SK-N-SH (cell line): Measurements from ENCODE around the gene NAP1L1. TPM values are rescaled to one million over a fixed set of nuclear protein-coding genes. Genes with fewer than 3 reads are reported as not detected.
A peak's percentile ranks its signal among the peaks of the same experiment; 100 is the strongest.

Experiments used
- CTCF ChIA-PET: fragments of 300-600, 350-600 bp; formaldehyde crosslinking; extraction: SDS; loops from one replicate; lab custom pipeline; 2021; lab: Yijun Ruan, JAX
- POLR2A ChIA-PET: fragments of 350-600 bp; sonication (Branson Sonifier 250); formaldehyde crosslinking; extraction: SDS; loops from one replicate; lab custom pipeline; 2020; ENCODE audit warnings: antibody characterized with exemption, inconsistent platforms; lab: Yijun Ruan, JAX
- DNase-seq: peaks from one replicate; pipeline ENCODE4 v3.0.0; 2012
- H2AFZ ChIP-seq: fragments of 200-600 bp; sonication (generic); 2 replicates; pipeline ENCODE4 v1.8.1; 2016; ENCODE audit warnings: antibody characterized with exemption, mild to moderate bottlenecking, low read depth
- H3F3A ChIP-seq: fragments of 200-600 bp; sonication (generic); replicated peaks from 2 replicates; pipeline ENCODE3; 2016; ENCODE audit warnings: antibody characterized with exemption, mild to moderate bottlenecking; ENCODE audit not compliant: insufficient read depth
- H3K27ac ChIP-seq, 2 experiments: fragments of 200-500 bp in 1 of 2; fragments of 200-600 bp in 1 of 2; sonication (Bioruptor generic) in 1 of 2; sonication (generic), shearing (Covaris generic) in 1 of 2; 2 replicates each; pipeline versions ENCODE4 v1.5.1 to v1.6.1; 2014 to 2016; ENCODE audit warnings: low read depth in 2 of 2, inconsistent platforms in 1 of 2, low read length in 1 of 2, mild to moderate bottlenecking in 1 of 2, mixed read lengths in 1 of 2
- H3K27me3 ChIP-seq: fragments of 200-600 bp; sonication (generic), shearing (Covaris generic); 2 replicates; pipeline ENCODE4 v1.6.1; 2016; ENCODE audit warnings: mixed run types; ENCODE audit not compliant: insufficient read depth
- H3K36me3 ChIP-seq, 2 experiments: fragments of 200-500 bp in 1 of 2; fragments of 200-600 bp in 1 of 2; sonication (Bioruptor generic) in 1 of 2; sonication (generic) in 1 of 2; replicated peaks in 1 of 2; 2 replicates each; pipeline versions ENCODE3 to v1.5.1; 2014 to 2016; ENCODE audit warnings: low read length in 1 of 2, mild to moderate bottlenecking in 1 of 2; ENCODE audit not compliant: insufficient read depth in 2 of 2, control insufficient read depth in 1 of 2
- H3K4me1 ChIP-seq, 2 experiments: fragments of 200-500 bp in 1 of 2; fragments of 200-600 bp in 1 of 2; sonication (Bioruptor generic) in 1 of 2; sonication (generic), shearing (Covaris generic) in 1 of 2; 2 replicates each; pipeline versions ENCODE4 v1.5.1 to v1.6.1; 2014 to 2016; ENCODE audit warnings: low read depth in 1 of 2, low read length in 1 of 2, mixed run types in 1 of 2; ENCODE audit not compliant: insufficient read depth in 2 of 2, control insufficient read depth in 1 of 2
- H3K4me2 ChIP-seq: fragments of 200-600 bp; sonication (generic), shearing (Covaris generic); 2 replicates; pipeline ENCODE4 v1.6.1; 2017; ENCODE audit warnings: mixed run types
- H3K4me3 ChIP-seq, 2 experiments: fragments of 200-500 bp in 1 of 2; fragments of 200-600 bp in 1 of 2; sonication (Bioruptor generic) in 1 of 2; sonication (generic), shearing (Covaris generic) in 1 of 2; 2 replicates each; pipeline versions ENCODE4 v1.5.1 to v1.8.1; 2014 to 2016; ENCODE audit warnings: low read depth in 2 of 2, inconsistent platforms in 1 of 2, low read length in 1 of 2, mild to moderate bottlenecking in 1 of 2, mixed read lengths in 1 of 2, moderate library complexity in 1 of 2
- H3K79me2 ChIP-seq: fragments of 200-600 bp; sonication (generic); 2 replicates; pipeline ENCODE4 v1.8.1; 2017; ENCODE audit warnings: mild to moderate bottlenecking; ENCODE audit not compliant: insufficient read depth
- H3K9ac ChIP-seq: fragments of 200-600 bp; sonication (generic); 2 replicates; pipeline ENCODE4 v1.6.1; 2017; ENCODE audit warnings: mixed run types
- H3K9me2 ChIP-seq: fragments of 200-600 bp; sonication (generic); 2 replicates; pipeline ENCODE4 v1.6.1; 2017; ENCODE audit warnings: mixed run types
- H3K9me3 ChIP-seq: fragments of 200-600 bp; sonication (generic); 2 replicates; pipeline ENCODE4 v1.6.1; 2017; ENCODE audit warnings: mixed run types, mild to moderate bottlenecking, moderate library complexity
- H4K20me1 ChIP-seq: fragments of 200-600 bp; sonication (generic); 2 replicates; pipeline ENCODE4 v1.6.1; 2017; ENCODE audit warnings: mild to moderate bottlenecking, mixed run types; ENCODE audit not compliant: insufficient read depth
- CTCF ChIP-seq: fragments of 200-600 bp; sonication (generic); IDR thresholded peaks from 2 replicates; pipeline ENCODE4 v1.6.1; 2017; ENCODE audit warnings: antibody characterized with exemption, mild to moderate bottlenecking, moderate library complexity
- FOXM1 ChIP-seq: IDR thresholded peaks from 2 replicates; pipeline ENCODE4 v1.4.0; 2012; ENCODE audit warnings: low read depth, mild to moderate bottlenecking
- POLR2AphosphoS5 ChIP-seq: IDR thresholded peaks from 2 replicates; pipeline ENCODE4 v1.6.1; 2012; ENCODE audit warnings: low read depth, low read length
- RAD21 ChIP-seq: IDR thresholded peaks from 2 replicates; pipeline ENCODE4 v1.6.1; 2012; ENCODE audit warnings: mild to moderate bottlenecking, low read length
- RCOR1 ChIP-seq: fragments of 150-350 bp; IDR thresholded peaks from 2 replicates; pipeline ENCODE4 v1.6.1; 2017; ENCODE audit warnings: antibody characterized with exemption, low read length
- REST ChIP-seq: IDR thresholded peaks from 2 replicates; pipeline ENCODE4 v1.6.1; 2012; ENCODE audit warnings: mild to moderate bottlenecking, low read depth, low read length, moderate library complexity
- RXRA ChIP-seq: IDR thresholded peaks from 2 replicates; pipeline ENCODE4 v1.4.0; 2012; ENCODE audit warnings: low read depth, mild to moderate bottlenecking, borderline replicate concordance
- SIN3A ChIP-seq: IDR thresholded peaks from 2 replicates; pipeline ENCODE4 v1.6.1; 2012; ENCODE audit warnings: low read depth, mild to moderate bottlenecking, low read length, moderate library complexity, borderline replicate concordance
- USF1 ChIP-seq: IDR thresholded peaks from 2 replicates; pipeline ENCODE4 v1.4.0; 2012; ENCODE audit warnings: low read depth, borderline replicate concordance
- WGBS: methylation state at CpG from one replicate; pipeline ENCODE4 v1.1.6; 2017; ENCODE audit warnings: low lambda C conversion rate; 5-methylcytosine and 5-hydroxymethylcytosine counted together
- polyA plus RNA-seq, 3 experiments: library from polyadenylated mRNA; depleted of rRNA; stranded (reverse); fragments of >200 nt; gene quantifications; 2 replicates each; pipeline ENCODE4 v1.2.3, GENCODE V29; 2012
- TF ChIP-seq, protein P1 (sequence below): IDR thresholded peaks from 2 replicates; pipeline ENCODE4; 2012

Gene NAP1L1
- polyA plus RNA-seq, 1 of the 3 experiments (the other 2 are of a cell fraction) = 197 TPM

DNA sequence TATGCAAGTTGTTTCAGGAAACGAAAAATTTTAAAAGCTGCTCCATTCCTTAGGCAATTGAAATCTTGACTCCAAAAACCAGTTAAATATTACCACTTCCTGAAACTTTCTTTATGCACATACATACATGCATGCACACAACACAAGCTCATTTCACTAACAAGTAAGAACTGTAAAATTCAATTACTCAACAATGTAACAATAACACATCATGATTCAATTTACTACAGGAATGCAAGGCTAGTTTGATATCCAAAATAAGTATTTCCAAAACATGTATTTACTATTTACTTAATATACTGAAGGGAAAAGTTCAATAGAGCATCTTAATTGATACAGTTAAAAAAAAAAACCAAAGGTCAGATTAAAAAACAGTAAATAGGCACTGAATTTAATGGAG is 19.6 kb downstream of the NAP1L1 start:
- DNase-seq = no peak
- H3K79me2 ChIP-seq = peaks cover 100% of the 10 kb centered on the region
- H4K20me1 ChIP-seq = peaks cover 66% of the 10 kb centered on the region
- H3K4me1 ChIP-seq = peaks cover 0 to 10% of the 10 kb centered on the region in 2 experiments; a peak in 1 of 4 replicates
- no peak overlapping the region for H2AFZ ChIP-seq
- ChIA-PET CTCF (interaction anchor here (0.8 to 1.1 kb wide), 2 partner anchors 26 to 508 kb away, joined by 3 read pairs; no protein-coding TSS in a partner anchor), POLR2A (no interaction called here)
- TF ChIP-seq, protein P1, sequence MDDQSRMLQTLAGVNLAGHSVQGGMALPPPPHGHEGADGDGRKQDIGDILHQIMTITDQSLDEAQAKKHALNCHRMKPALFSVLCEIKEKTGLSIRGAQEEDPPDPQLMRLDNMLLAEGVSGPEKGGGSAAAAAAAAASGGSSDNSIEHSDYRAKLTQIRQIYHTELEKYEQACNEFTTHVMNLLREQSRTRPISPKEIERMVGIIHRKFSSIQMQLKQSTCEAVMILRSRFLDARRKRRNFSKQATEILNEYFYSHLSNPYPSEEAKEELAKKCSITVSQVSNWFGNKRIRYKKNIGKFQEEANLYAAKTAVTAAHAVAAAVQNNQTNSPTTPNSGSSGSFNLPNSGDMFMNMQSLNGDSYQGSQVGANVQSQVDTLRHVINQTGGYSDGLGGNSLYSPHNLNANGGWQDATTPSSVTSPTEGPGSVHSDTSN = no peak
- TF ChIP-seq REST (no peak), POLR2AphosphoS5 (no peak), FOXM1 (no peak), RXRA (no peak), USF1 (no peak), CTCF (no peak), RCOR1 (no peak)
- no peak overlapping the region for H3K27ac ChIP-seq
- no peak overlapping the region for H3K4me2 ChIP-seq
- no peak overlapping the region for H3K4me3 ChIP-seq
- H3K9me2 ChIP-seq = no peaks in the 10 kb centered on the region
- H3K9me3 ChIP-seq = peaks cover 16% of the 10 kb centered on the region
- H3K36me3 ChIP-seq = peaks cover 77 to 98% of the 10 kb centered on the region in 2 experiments
- WGBS = 97% methylated on average over 1 of the region's 1 CpG
- H3K27me3 ChIP-seq = no peaks in the 10 kb centered on the region
- peaks cover 59% of the 10 kb centered on the region for H3F3A ChIP-seq
- H3K9ac ChIP-seq = no peak overlapping the region

DNA sequence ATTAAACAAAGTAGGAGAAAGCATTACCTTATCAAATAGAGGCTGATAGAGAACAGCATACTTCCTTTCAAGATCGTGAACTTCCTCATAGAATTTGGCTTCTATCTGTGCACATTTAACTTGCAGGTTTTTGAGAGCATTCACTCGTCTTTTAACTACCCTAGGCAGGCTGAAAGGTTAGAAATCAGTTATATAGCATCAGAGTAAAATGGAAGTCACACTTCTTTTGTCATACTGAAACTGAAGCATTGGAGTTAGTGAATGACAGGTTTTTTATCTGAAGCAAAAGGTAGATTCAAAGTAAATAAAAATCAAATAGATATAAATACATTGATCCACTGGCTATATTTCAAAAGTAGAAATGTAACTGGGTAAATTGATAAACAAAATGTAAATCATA is 24.4 kb downstream of the NAP1L1 start:
- H3K9me3 ChIP-seq = peaks cover 10% of the 10 kb centered on the region
- peaks cover 99% of the 10 kb centered on the region for H3K79me2 ChIP-seq
- H3F3A ChIP-seq = peaks cover 33% of the 10 kb centered on the region
- H4K20me1 ChIP-seq = peaks cover 42% of the 10 kb centered on the region
- peaks cover 72 to 100% of the 10 kb centered on the region in 2 experiments for H3K36me3 ChIP-seq
- TF ChIP-seq, protein P1 = no peak
- TF ChIP-seq POLR2AphosphoS5 (no peak), SIN3A (no peak), FOXM1 (no peak), RAD21 (no peak)
- no peak overlapping the region for H3K4me3 ChIP-seq
- 89% methylated on average over 2 of the region's 2 CpGs for WGBS
- ChIA-PET POLR2A (no interaction called here), CTCF (no interaction called here)
- no peak for DNase-seq
- H2AFZ ChIP-seq = no peak overlapping the region
- 0 out of 4 replicates have a peak overlapping the region, but pooled peaks of 1 of the 2 experiments have one; percentile 4 for H3K27ac ChIP-seq
- H3K4me2 ChIP-seq = no peak overlapping the region
- no peaks in the 10 kb centered on the region for H3K9me2 ChIP-seq
- no peaks in the 10 kb centered on the region for H3K27me3 ChIP-seq
- no peaks in the 10 kb centered on the region for H3K4me1 ChIP-seq
- H3K9ac ChIP-seq = no peak overlapping the region
